ENCODE results near the gene CLDN10. TPM values are rescaled to one million over a fixed set of nuclear protein-coding genes. Genes with fewer than 3 reads are reported as not detected.

The CLDN10 gene
- total RNA-seq, 1 experiment from 2014 or later: not detected

GRCh38 chr13:95620030-95620824 is 67.7 kb downstream of the CLDN10 start:
- DNase-seq (ENCODE audit: low read depth, low spot score): no peak
- in situ Hi-C loops (cut with HindIII; ENCODE audit: low pct_unique_long_range_greater_than_20kb, low sequenced_read_pairs): no loop called here

- no peak for DNase-seq (ENCODE audit: low read depth, low spot score)
- in situ Hi-C loops (cut with HindIII; ENCODE audit: low pct_unique_long_range_greater_than_20kb, low sequenced_read_pairs): no loop called here
These were observed 68.4 kb downstream of the CLDN10 start for GRCh38 chr13:95620825-95621498.

DNA sequence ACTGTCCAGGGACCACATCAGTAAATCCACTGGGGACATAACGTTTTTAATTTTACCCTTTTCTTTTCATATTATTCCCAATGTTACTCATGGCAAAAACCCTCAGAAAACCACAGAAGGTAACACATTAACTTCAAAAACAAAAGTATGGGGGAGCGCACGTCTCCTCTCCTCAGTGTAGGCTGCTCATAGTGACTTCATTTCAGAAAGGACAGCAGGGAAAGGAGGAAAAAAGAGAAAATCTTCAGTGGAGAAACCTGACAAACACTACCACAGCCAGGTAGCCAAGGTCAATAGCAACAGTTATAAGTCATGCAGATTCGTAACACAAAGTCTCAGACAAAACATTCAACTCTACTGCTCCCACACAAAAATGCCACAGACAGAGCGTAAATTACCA is 70.6 kb downstream of the CLDN10 start:
- in situ Hi-C loops (cut with HindIII; ENCODE audit: low pct_unique_long_range_greater_than_20kb, low sequenced_read_pairs): no loop called here
- DNase-seq (ENCODE audit: low read depth, low spot score): no peak

GRCh38 chr13:95624020-95624419 is 71.5 kb downstream of the CLDN10 start:
- peak; percentile 69 for DNase-seq (ENCODE audit: low read depth, low spot score)
- in situ Hi-C loops (cut with HindIII; ENCODE audit: low pct_unique_long_range_greater_than_20kb, low sequenced_read_pairs): no loop called here

DNA sequence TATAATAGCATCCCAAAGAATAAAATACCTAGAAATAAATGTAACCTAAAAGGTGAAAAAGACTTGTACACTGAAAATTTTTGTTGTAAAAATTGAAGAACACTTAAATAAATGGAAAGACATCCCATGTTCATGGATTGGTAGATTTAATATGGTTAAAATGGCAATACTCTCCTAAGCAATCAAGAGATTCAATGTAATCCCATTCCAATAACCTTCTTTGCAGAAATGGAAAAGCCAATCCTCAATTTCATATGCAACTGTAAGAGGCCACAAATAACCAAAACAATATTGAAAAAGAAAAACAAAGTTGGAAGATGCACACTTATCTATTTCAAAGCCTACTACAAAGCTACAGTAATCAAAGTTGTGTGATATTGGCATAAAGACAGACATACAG is 74.2 kb downstream of the CLDN10 start:
- in situ Hi-C loops (cut with HindIII; ENCODE audit: low pct_unique_long_range_greater_than_20kb, low sequenced_read_pairs): no loop called here
- DNase-seq (ENCODE audit: low read depth, low spot score): no peak

- DNase-seq (ENCODE audit: low read depth, low spot score): no peak
- in situ Hi-C loops (cut with HindIII; ENCODE audit: low pct_unique_long_range_greater_than_20kb, low sequenced_read_pairs): no loop called here
These were observed 75.1 kb downstream of the CLDN10 start for GRCh38 chr13:95627590-95627989.

GRCh38 chr13:95628488-95628887 is 76.0 kb downstream of the CLDN10 start:
- DNase-seq (ENCODE audit: low read depth, low spot score): no peak
- in situ Hi-C loops (cut with HindIII; ENCODE audit: low pct_unique_long_range_greater_than_20kb, low sequenced_read_pairs): no loop called here

- in situ Hi-C loops (cut with HindIII; ENCODE audit: low pct_unique_long_range_greater_than_20kb, low sequenced_read_pairs): no loop called here
- DNase-seq (ENCODE audit: low read depth, low spot score): no peak
These were observed 76.6 kb downstream of the CLDN10 start for GRCh38 chr13:95629071-95629470.

Other genes with a start within 250 kb of the CLDN10 start
- 16.1 and 20.1 TPM in 2 replicates for gene DZIP1, start 92.0 kb downstream of the CLDN10 start, total RNA-seq (2014; rRNA removed; shearing (Covaris generic))
- 66.0 and 66.6 TPM in 2 replicates for gene DNAJC3, start 124.4 kb downstream of the CLDN10 start, total RNA-seq (2014; rRNA removed; shearing (Covaris generic))

Data from SK-MEL-5 (cell line).